H1 (cell line): ENCODE measurements around the gene TMED5. TPM values are rescaled to one million over a fixed set of nuclear protein-coding genes. Genes with fewer than 3 reads are reported as not detected.

Experiments
- CTCF ChIA-PET: fragments of 300-600 bp; sonication (Branson Sonifier 250); formaldehyde crosslinking; loops from one replicate; lab custom pipeline; 2021; ENCODE audit not compliant: partially characterized antibody; lab: Charles Lee
- POLR2A ChIA-PET: fragments of 300-600 bp; sonication (Branson Sonifier 250); formaldehyde crosslinking; loops from one replicate; lab custom pipeline; 2021; ENCODE audit warnings: inconsistent platforms; ENCODE audit not compliant: partially characterized antibody; lab: Charles Lee
- DNase-seq, 2 experiments: peaks; one replicate each; pipeline versions ENCODE4 v3.0.0 to v3.0.0-alpha.2; 2010 to 2022; ENCODE audit warnings: low spot score in 2 of 2, low read depth in 1 of 2, mixed read lengths in 1 of 2
- FAIRE-seq: peaks from 2 replicates; lab custom pipeline; 2011; peaks lifted over from hg19 to GRCh38; lab: Jason Lieb, UNC
- H2AFZ ChIP-seq: 2 replicates; pipeline ENCODE4 v1.8.1; 2012; ENCODE audit warnings: low read length, inconsistent platforms
- H2AK5ac ChIP-seq: 2 replicates; pipeline ENCODE4 v1.6.1; 2013; ENCODE audit warnings: low read depth, low read length
- H2BK120ac ChIP-seq: replicated peaks from 2 replicates; pipeline ENCODE3; 2013; ENCODE audit warnings: low read depth, low read length, inconsistent platforms
- H2BK12ac ChIP-seq: 2 replicates; pipeline ENCODE4 v1.6.1; 2013; ENCODE audit warnings: low read depth, low read length
- H2BK15ac ChIP-seq: 2 replicates; pipeline ENCODE4 v1.6.1; 2013; ENCODE audit warnings: low read length
- H2BK20ac ChIP-seq: 2 replicates; pipeline ENCODE4 v1.6.1; 2013; ENCODE audit warnings: low read length
- H2BK5ac ChIP-seq: 2 replicates; pipeline ENCODE4 v1.6.1; 2013; ENCODE audit warnings: low read depth, low read length
- H3K14ac ChIP-seq: 2 replicates; pipeline ENCODE4 v1.6.1; 2013; ENCODE audit warnings: inconsistent platforms; ENCODE audit not compliant: insufficient read length
- H3K18ac ChIP-seq: 2 replicates; pipeline ENCODE4 v1.6.1; 2013; ENCODE audit warnings: low read length; ENCODE audit errors: extremely low read depth
- H3K23ac ChIP-seq: 2 replicates; pipeline ENCODE4 v1.6.1; 2013; ENCODE audit warnings: inconsistent platforms; ENCODE audit not compliant: insufficient read length
- H3K23me2 ChIP-seq: 2 replicates; pipeline ENCODE4 v1.6.1; 2013; ENCODE audit warnings: low read depth, low read length
- H3K27ac ChIP-seq: 2 replicates; pipeline ENCODE4 v1.6.1; 2011; ENCODE audit warnings: low read depth, low read length, inconsistent platforms
- H3K27me3 ChIP-seq, 4 experiments: replicated peaks in 1 of 4; 1 replicate in 1 of 4; 2 replicates in 3 of 4; pipeline versions ENCODE4 v1.6.1 to v1.8.1; 2011 to 2013; ENCODE audit warnings: low read length in 3 of 4, mild to moderate bottlenecking in 3 of 4, inconsistent platforms in 2 of 4, mixed read lengths in 2 of 4, moderate library complexity in 1 of 4; ENCODE audit not compliant: control insufficient read depth in 3 of 4, insufficient read depth in 3 of 4; ENCODE audit errors: extremely low read depth in 1 of 4
- H3K36me3 ChIP-seq, 4 experiments: 2 replicates each; pipeline versions ENCODE4 v1.6.1 to v1.8.1; 2011 to 2013; ENCODE audit warnings: mild to moderate bottlenecking in 4 of 4, low read length in 3 of 4, moderate library complexity in 2 of 4, control low read depth in 1 of 4, inconsistent platforms in 1 of 4; ENCODE audit not compliant: insufficient read depth in 4 of 4, control insufficient read depth in 2 of 4
- H3K4ac ChIP-seq: replicated peaks from 2 replicates; pipeline ENCODE3; 2013; ENCODE audit warnings: low read length, low read depth, mixed read lengths, inconsistent platforms; ENCODE audit not compliant: insufficient read length
- H3K4me1 ChIP-seq, 4 experiments: replicated peaks in 1 of 4; 1 replicate in 1 of 4; 2 replicates in 3 of 4; pipeline versions ENCODE4 v1.6.1 to v1.8.1; 2011 to 2013; ENCODE audit warnings: low read length in 3 of 4, inconsistent platforms in 2 of 4, mixed read lengths in 1 of 4; ENCODE audit not compliant: insufficient read depth in 4 of 4, control insufficient read depth in 3 of 4
- H3K4me2 ChIP-seq, 2 experiments: 2 replicates each; pipeline versions ENCODE4 v1.6.1 to v1.8.1; 2011 to 2013; ENCODE audit warnings: low read depth in 2 of 2, low read length in 2 of 2, control low read depth in 1 of 2, inconsistent platforms in 1 of 2, mild to moderate bottlenecking in 1 of 2; ENCODE audit not compliant: insufficient read depth in 1 of 2
- H3K4me3 ChIP-seq, 4 experiments: fragments of 200-600, 300-600 bp in 1 of 4; sonication (generic), shearing (Covaris generic), sonication (Bioruptor Twin) in 1 of 4; 2 replicates each; pipeline versions ENCODE4 v1.5.1 to v1.8.1; 2011 to 2016; ENCODE audit warnings: low read length in 4 of 4, low read depth in 3 of 4, control low read depth in 2 of 4, inconsistent platforms in 2 of 4, mild to moderate bottlenecking in 2 of 4, mixed read lengths in 1 of 4, moderate library complexity in 1 of 4; ENCODE audit not compliant: insufficient read depth in 2 of 4; ENCODE audit errors: extremely low read depth in 1 of 4
- H3K56ac ChIP-seq: replicated peaks from 2 replicates; pipeline ENCODE3; 2013; ENCODE audit warnings: low read depth, mild to moderate bottlenecking, mixed read lengths, low read length, inconsistent platforms; ENCODE audit not compliant: insufficient read length
- H3K79me1 ChIP-seq: 2 replicates; pipeline ENCODE4 v1.6.1; 2013; ENCODE audit warnings: low read depth, low read length, control low read depth
- H3K79me2 ChIP-seq, 2 experiments: 2 replicates each; pipeline versions ENCODE4 v1.6.1 to v1.8.1; 2012 to 2013; ENCODE audit warnings: low read length in 2 of 2, mild to moderate bottlenecking in 2 of 2, inconsistent platforms in 1 of 2; ENCODE audit not compliant: insufficient read depth in 2 of 2, control insufficient read depth in 1 of 2
- H3K9ac ChIP-seq, 4 experiments: replicated peaks in 1 of 4; 1 replicate in 1 of 4; 2 replicates in 3 of 4; pipeline versions ENCODE4 v1.6.1 to v1.8.1; 2011 to 2013; ENCODE audit warnings: low read depth in 3 of 4, low read length in 3 of 4, control low read depth in 2 of 4, mild to moderate bottlenecking in 2 of 4, moderate library complexity in 2 of 4, inconsistent platforms in 1 of 4; ENCODE audit errors: extremely low read depth in 1 of 4
- H3K9me3 ChIP-seq, 2 experiments: 2 replicates each; pipeline versions ENCODE4 v1.6.1 to v1.8.1; 2012 to 2013; ENCODE audit warnings: mild to moderate bottlenecking in 2 of 2, moderate library complexity in 2 of 2, control low read depth in 1 of 2, inconsistent platforms in 1 of 2, low read depth in 1 of 2, low read length in 1 of 2, mixed read lengths in 1 of 2; ENCODE audit not compliant: insufficient read depth in 2 of 2
- H4K20me1 ChIP-seq, 2 experiments: replicated peaks in 1 of 2; 2 replicates each; pipeline versions ENCODE3 to v1.8.1; 2011 to 2013; ENCODE audit warnings: inconsistent platforms in 2 of 2, low read length in 2 of 2, mild to moderate bottlenecking in 1 of 2; ENCODE audit not compliant: insufficient read depth in 2 of 2, control insufficient read depth in 1 of 2
- H4K5ac ChIP-seq: 2 replicates; pipeline ENCODE4 v1.6.1; 2013; ENCODE audit warnings: low read length, low read depth, mixed read lengths, inconsistent platforms; ENCODE audit not compliant: insufficient read length
- H4K8ac ChIP-seq: 2 replicates; pipeline ENCODE4 v1.8.0; 2013; ENCODE audit warnings: mild to moderate bottlenecking, moderate library complexity, low read length, inconsistent platforms; ENCODE audit not compliant: insufficient read depth; ENCODE audit errors: extremely low read depth
- H4K91ac ChIP-seq: replicated peaks from 2 replicates; pipeline ENCODE3; 2013; ENCODE audit warnings: low read length, mixed read lengths, inconsistent platforms; ENCODE audit not compliant: insufficient read length
- BRCA1 ChIP-seq: IDR thresholded peaks from 2 replicates; pipeline ENCODE4 v1.6.1; 2012; ENCODE audit warnings: low read depth, low read length, improper control_type of control experiment
- CHD1 ChIP-seq: IDR thresholded peaks from 2 replicates; pipeline ENCODE4 v1.6.1; 2012; ENCODE audit warnings: low read depth, low read length, improper control_type of control experiment
- E2F6 ChIP-seq: IDR thresholded peaks from 2 replicates; pipeline ENCODE4 v1.6.1; 2012; ENCODE audit warnings: inconsistent platforms
- EZH2 ChIP-seq: fragments of 200-600 bp; sonication (generic); IDR thresholded peaks from 2 replicates; pipeline ENCODE4 v1.7.1; 2012; ENCODE audit warnings: low read depth, mild to moderate bottlenecking, moderate library complexity, low read length, inconsistent platforms; ENCODE audit not compliant: severe bottlenecking
- FOSL1 ChIP-seq: IDR thresholded peaks from 2 replicates; pipeline ENCODE4 v1.6.1; 2011; ENCODE audit warnings: mild to moderate bottlenecking, low read depth, low read length, moderate library complexity; ENCODE audit not compliant: insufficient read depth
- GTF2F1 ChIP-seq: IDR thresholded peaks from 2 replicates; pipeline ENCODE4 v1.6.1; 2012; ENCODE audit warnings: low read depth, low read length, improper control_type of control experiment, borderline replicate concordance
- HDAC6 ChIP-seq: IDR thresholded peaks from one replicate; pipeline ENCODE4 v1.7.1; 2012; ENCODE audit warnings: low read depth, mild to moderate bottlenecking, inconsistent platforms, low read length, moderate library complexity
- MAFK ChIP-seq: IDR thresholded peaks from 2 replicates; pipeline ENCODE4 v1.6.1; 2012; ENCODE audit warnings: low read depth, mild to moderate bottlenecking, improper control_type of control experiment, low read length
- MAX ChIP-seq: IDR thresholded peaks from 2 replicates; pipeline ENCODE4 v1.6.1; 2012; ENCODE audit warnings: inconsistent platforms
- PHF8 ChIP-seq: fragments of 200-600 bp; sonication (generic); conservative IDR thresholded peaks from 2 replicates; pipeline ENCODE4 v1.7.1; 2012; ENCODE audit warnings: low read depth, mild to moderate bottlenecking, inconsistent platforms, low read length, moderate library complexity
- RXRA ChIP-seq: IDR thresholded peaks from 2 replicates; pipeline ENCODE4 v1.6.1; 2011; ENCODE audit warnings: low read depth, mild to moderate bottlenecking, low read length, moderate library complexity; ENCODE audit not compliant: insufficient read depth
- SUZ12 ChIP-seq: fragments of 200-600 bp; sonication (generic); IDR thresholded peaks from 2 replicates; pipeline ENCODE4 v1.6.1; 2012; ENCODE audit warnings: mild to moderate bottlenecking, inconsistent platforms, low read length, moderate library complexity, mixed read lengths
- ZNF274 ChIP-seq: IDR thresholded peaks from 2 replicates; pipeline ENCODE4 v1.7.0; 2012; ENCODE audit warnings: low read length, borderline replicate concordance; ENCODE audit errors: extremely low read depth
- WGBS, 2 experiments: shearing (Covaris generic) in 1 of 2; methylation state at CpG; one replicate each; pipeline versions ENCODE4 v1.1.6 to v1.1.7; 2013 to 2015; ENCODE audit warnings: low lambda C conversion rate in 2 of 2, mixed read lengths in 2 of 2, inconsistent platforms in 1 of 2, low coverage in 1 of 2, missing lambda C conversion rate in 1 of 2; ENCODE audit not compliant: insufficient replicate concordance in 2 of 2, insufficient coverage in 1 of 2, insufficient read length in 1 of 2; ENCODE audit errors: extremely low coverage in 1 of 2, missing lambda C conversion rate in 1 of 2; 5-methylcytosine and 5-hydroxymethylcytosine counted together
- polyA plus RNA-seq, 7 experiments: library from polyadenylated mRNA; depleted of rRNA in 3 of 7; stranded (reverse) in 5 of 7; unstranded in 2 of 7; fragments of >200 nt in 5 of 7; fragments of 200-250 nt in 2 of 7; gene quantifications; 1 replicate in 5 of 7; 2 replicates in 1 of 7; 4 replicates in 1 of 7; pipeline versions ENCODE4 v1.2.1 to v1.2.3, GENCODE V29; 2011 to 2013; ENCODE audit warnings: missing spikeins in 2 of 7, mixed read lengths in 2 of 7
- total RNA-seq: library from RNA; stranded (reverse); fragmentation: NEBNext Ultra II Directional; extraction: Animal tissue kit (Norgen Biotek cat#: 25700); gene quantifications from 2 replicates; pipeline ENCODE4 v1.2.1, GENCODE V29; 2021

The TMED5 gene
- total and polyA plus RNA-seq, 2 of the 8 experiments (the other 6 are each of a cell fraction or from before 2014, with no cell fraction given): 14.8 to 32.8 TPM

GRCh38 chr1:93207211-93207610 lies 27.0 kb upstream of the TMED5 start:
- WGBS, 2 experiments: 93% methylated on average over 5 of the region's 5 CpGs; no CpG with 5 or more reads in 1 of the 2 experiments
- Histone ChIP-seq H3K4me2 (no peak overlapping the region), H4K5ac (no peak overlapping the region), H3K23ac (no peak overlapping the region), H2BK120ac (no peak overlapping the region), H3K4me3 (no peak overlapping the region), H3K9me3 (no peaks in the 10 kb centered on the region), H2BK15ac (no peak overlapping the region), H2BK5ac (no peak overlapping the region), H2BK20ac (no peak overlapping the region), H2AFZ (no peak overlapping the region), H2AK5ac (no peak overlapping the region), H3K18ac (no peak overlapping the region), H3K36me3 (peaks cover 3 to 47% (median 11%) of the 10 kb centered on the region in 4 experiments; a peak in 7 of 8 replicates), H4K91ac (no peak overlapping the region), H4K8ac (no peak overlapping the region), H3K27ac (no peak overlapping the region), H3K79me2 (no peaks in the 10 kb centered on the region), H3K79me1 (no peaks in the 10 kb centered on the region), H3K23me2 (peaks cover 1% of the 10 kb centered on the region; the same call in 1 of the 2 replicates), H3K4me1 (no peaks in the 10 kb centered on the region), H2BK12ac (no peak overlapping the region), H3K56ac (no peak overlapping the region), H3K27me3 (no peaks in the 10 kb centered on the region), H3K14ac (no peak overlapping the region), H3K9ac (no peak overlapping the region), H3K4ac (no peak overlapping the region), H4K20me1 (no peaks in the 10 kb centered on the region)
- ChIA-PET POLR2A (interaction anchor here (1.0 kb wide), 1 partner anchor 128 kb away, joined by 3 read pairs; the partner anchor contains the start of gene MTF2), CTCF (interaction anchor here (0.6 kb wide), 1 partner anchor 635 kb away, joined by 3 read pairs; no protein-coding TSS in a partner anchor)
- DNase-seq: no peak
- no peak for FAIRE-seq
- no peak for TF ChIP-seq RXRA
- TF ChIP-seq PHF8: no peak
- no peak for TF ChIP-seq GTF2F1
- TF ChIP-seq MAX: no peak
- TF ChIP-seq BRCA1: no peak
- TF ChIP-seq E2F6: no peak
- no peak for TF ChIP-seq MAFK
- TF ChIP-seq FOSL1: no peak
- TF ChIP-seq HDAC6: no peak
- TF ChIP-seq EZH2: no peak
- no peak for TF ChIP-seq SUZ12
- no peak for TF ChIP-seq ZNF274
- no peak for TF ChIP-seq CHD1
